ENCODE data around the gene SMIM35.

Gene SMIM35

GRCh38 chr11:117972629-117973502 lies 113.9 kb downstream of the SMIM35 start:
- ChIA-PET CTCF (no interaction called here), POLR2A (no interaction called here)
- no peak for TF ChIP-seq FOXA1 (IDR thresholded peaks at IDR 0.05)
- no peak for TF ChIP-seq PKNOX1 (IDR thresholded peaks at IDR 0.05)
- TF ChIP-seq FOXK2 (IDR thresholded peaks at IDR 0.05): no peak
- no peak for TF ChIP-seq ZNF384 (IDR thresholded peaks at IDR 0.05)
- no peak for TF ChIP-seq BHLHE40 (IDR thresholded peaks at IDR 0.05; ENCODE audit: borderline replicate concordance)
- no peak for TF ChIP-seq HDGF (IDR thresholded peaks at IDR 0.05; ENCODE audit: borderline replicate concordance)
- TF ChIP-seq SUZ12 (IDR thresholded peaks at IDR 0.05): no peak
- TF ChIP-seq NFRKB (IDR thresholded peaks at IDR 0.05): no peak
- TF ChIP-seq ARNT (IDR thresholded peaks at IDR 0.05): no peak
- no peak for TF ChIP-seq SP1 (IDR thresholded peaks at IDR 0.05)
- TF ChIP-seq FOXM1 (IDR thresholded peaks at IDR 0.05; ENCODE audit: borderline replicate concordance): no peak
- no peak for TF ChIP-seq ELF4 (IDR thresholded peaks at IDR 0.05)
- TF ChIP-seq CTBP1 (IDR thresholded peaks at IDR 0.05; ENCODE audit: borderline replicate concordance): no peak
- no peak for TF ChIP-seq L3MBTL2 (conservative IDR thresholded peaks at IDR 0.05)
- no peak for DNase-seq (ENCODE audit: extremely low spot score)

DNA sequence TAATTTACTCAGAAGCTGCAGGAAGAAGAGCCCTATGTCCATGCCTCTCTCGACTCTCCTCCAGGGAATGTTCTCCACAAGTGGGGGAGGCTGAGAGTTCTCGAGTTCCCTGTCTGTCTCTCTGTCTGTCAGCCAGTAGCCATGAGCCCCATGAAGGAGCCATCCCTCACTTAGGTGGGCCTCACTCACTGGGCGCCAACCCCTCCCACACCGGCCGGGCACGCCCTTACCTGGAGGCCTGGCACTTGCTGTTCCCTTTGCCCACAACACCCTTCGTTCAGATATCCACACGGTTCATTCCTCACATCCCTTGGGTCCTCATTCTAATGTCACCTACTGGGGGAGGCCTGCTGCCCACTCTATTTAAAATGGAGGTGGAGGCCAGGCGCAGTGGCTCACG lies 114.7 kb downstream of the SMIM35 start:
- DNase-seq (ENCODE audit: extremely low spot score): no peak
- POLR2A ChIA-PET: no interaction called here
- TF ChIP-seq SP1 (IDR thresholded peaks at IDR 0.05) (no peak), NFRKB (IDR thresholded peaks at IDR 0.05) (no peak), ZNF384 (IDR thresholded peaks at IDR 0.05) (no peak), FOXM1 (IDR thresholded peaks at IDR 0.05; ENCODE audit: borderline replicate concordance) (no peak), ELF4 (IDR thresholded peaks at IDR 0.05) (no peak), L3MBTL2 (conservative IDR thresholded peaks at IDR 0.05) (no peak), FOXK2 (IDR thresholded peaks at IDR 0.05) (no peak), ARNT (IDR thresholded peaks at IDR 0.05) (no peak), CTBP1 (IDR thresholded peaks at IDR 0.05; ENCODE audit: borderline replicate concordance) (no peak), SUZ12 (IDR thresholded peaks at IDR 0.05) (no peak), FOXA1 (IDR thresholded peaks at IDR 0.05) (no peak), TARDBP (IDR thresholded peaks at IDR 0.05) (no peak), PKNOX1 (IDR thresholded peaks at IDR 0.05) (no peak), HDGF (IDR thresholded peaks at IDR 0.05; ENCODE audit: borderline replicate concordance) (no peak)
- CTCF ChIA-PET: no interaction called here

DNA sequence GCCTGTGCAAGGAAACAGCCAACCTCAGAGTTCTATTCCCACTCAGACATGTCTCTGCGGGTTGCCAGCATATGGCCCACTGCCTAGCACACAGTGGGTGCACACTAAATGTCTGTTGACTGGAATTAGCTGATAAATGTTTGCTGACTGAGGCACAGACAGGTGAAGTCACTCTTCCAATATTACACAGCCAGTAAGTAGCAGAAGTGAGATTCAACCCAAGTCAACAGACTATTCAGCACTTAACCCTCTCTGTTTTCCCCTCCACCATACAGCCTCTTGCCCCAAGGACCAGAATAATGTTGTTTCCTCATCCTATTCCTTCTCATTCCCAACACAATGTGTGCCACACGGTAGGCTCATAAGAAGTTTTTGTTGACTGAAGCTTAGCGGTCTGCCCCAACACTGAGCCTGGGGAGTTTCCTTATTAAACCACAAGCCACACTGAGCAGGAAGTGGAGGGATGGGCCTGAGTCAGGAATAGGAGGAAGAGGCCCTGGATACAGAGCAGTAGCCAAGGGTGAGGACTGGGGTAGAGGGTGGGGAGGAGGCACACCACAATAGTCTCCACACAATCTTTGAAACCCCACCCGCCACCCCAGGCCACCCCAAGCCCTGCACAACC lies 116.3 kb downstream of the SMIM35 start:
- no peak for DNase-seq (ENCODE audit: extremely low spot score)
- CTCF ChIA-PET: interaction anchor here (1.9 kb wide), 1 partner anchor 24 kb away, joined by 5 read pairs; no protein-coding TSS in a partner anchor

GRCh38 chr11:117969160-117969991 lies 117.4 kb downstream of the SMIM35 start:
- ChIA-PET POLR2A (no interaction called here), CTCF (interaction anchor here (1.9 kb wide), 1 partner anchor 22 kb away, joined by 5 read pairs; no protein-coding TSS in a partner anchor)
- TF ChIP-seq CTBP1 (IDR thresholded peaks at IDR 0.05; ENCODE audit: borderline replicate concordance) (no peak), BHLHE40 (IDR thresholded peaks at IDR 0.05; ENCODE audit: borderline replicate concordance) (no peak), FOXK2 (IDR thresholded peaks at IDR 0.05) (no peak), SUZ12 (IDR thresholded peaks at IDR 0.05) (no peak), HDGF (IDR thresholded peaks at IDR 0.05; ENCODE audit: borderline replicate concordance) (no peak)
- no peak for DNase-seq (ENCODE audit: extremely low spot score)

More for the DNA sequence above, 116.3 kb downstream of the SMIM35 start:
- TF ChIP-seq NFRKB (IDR thresholded peaks at IDR 0.05) (no peak), ELF4 (IDR thresholded peaks at IDR 0.05) (no peak), FOXM1 (IDR thresholded peaks at IDR 0.05; ENCODE audit: borderline replicate concordance) (no peak), FOXA1 (IDR thresholded peaks at IDR 0.05) (no peak), PKNOX1 (IDR thresholded peaks at IDR 0.05) (no peak), TARDBP (IDR thresholded peaks at IDR 0.05) (no peak), ARNT (IDR thresholded peaks at IDR 0.05) (no peak), CTBP1 (IDR thresholded peaks at IDR 0.05; ENCODE audit: borderline replicate concordance) (no peak), ZNF384 (IDR thresholded peaks at IDR 0.05) (no peak), BHLHE40 (IDR thresholded peaks at IDR 0.05; ENCODE audit: borderline replicate concordance) (no peak), SUZ12 (IDR thresholded peaks at IDR 0.05) (no peak), LEF1 (IDR thresholded peaks at IDR 0.05; ENCODE audit: borderline replicate concordance) (no peak), SP1 (IDR thresholded peaks at IDR 0.05) (no peak), L3MBTL2 (conservative IDR thresholded peaks at IDR 0.05) (no peak), HDGF (IDR thresholded peaks at IDR 0.05; ENCODE audit: borderline replicate concordance) (no peak), FOXK2 (IDR thresholded peaks at IDR 0.05) (no peak)
- POLR2A ChIA-PET: no interaction called here

DNA sequence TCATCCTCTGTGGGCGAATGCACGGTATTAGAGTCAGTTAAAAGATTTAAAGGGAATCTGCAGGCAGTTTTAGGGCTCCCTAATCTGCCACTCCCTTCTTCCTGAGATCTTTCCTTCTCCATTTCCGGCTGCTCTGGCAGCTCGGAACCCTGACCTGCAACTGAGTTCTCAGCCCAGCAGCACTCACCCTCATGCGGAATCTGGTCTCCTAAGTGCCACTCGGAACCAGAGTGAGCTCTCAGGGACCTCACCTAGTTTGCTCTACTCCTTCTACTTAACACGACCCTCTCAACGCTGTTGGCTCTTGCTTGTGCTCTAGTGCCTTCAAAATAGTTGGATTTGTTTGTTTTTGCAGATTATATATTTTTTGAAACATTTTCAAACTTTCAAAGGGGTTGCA lies 119.9 kb downstream of the SMIM35 start:
- TF ChIP-seq ELF4 (IDR thresholded peaks at IDR 0.05): no peak
- no peak for TF ChIP-seq L3MBTL2 (conservative IDR thresholded peaks at IDR 0.05)
- TF ChIP-seq LEF1 (IDR thresholded peaks at IDR 0.05; ENCODE audit: borderline replicate concordance): no peak
- CTCF ChIA-PET: no interaction called here

More for the DNA sequence above, 119.9 kb downstream of the SMIM35 start:
- POLR2A ChIA-PET: no interaction called here
- no peak for DNase-seq (ENCODE audit: extremely low spot score)
